HG02588 (cell line): Measurements from ENCODE around the gene CYTH3.
"Not testable (repeated sequence)": the region's sequence is repeated elsewhere in the genome, so short reads cannot be mapped to it uniquely, and the experiment has no call there.

ENCODE experiments used
- ATAC-seq: cut with Tn5 transposase; IDR thresholded peaks from one replicate; pipeline ENCODE4 v1.9.1; 2021; ENCODE audit warnings: mild to moderate bottlenecking, moderate library complexity; ENCODE audit not compliant: unreplicated experiment

The CYTH3 gene

GRCh38 chr7:6272481-6273323, at the start of gene CYTH3:
TSS of gene CYTH3 (minus strand) at chr7:6272624. CDS start at chr7:6272507, 117 bp downstream.
- ATAC-seq: peak; percentile 77

DNA sequence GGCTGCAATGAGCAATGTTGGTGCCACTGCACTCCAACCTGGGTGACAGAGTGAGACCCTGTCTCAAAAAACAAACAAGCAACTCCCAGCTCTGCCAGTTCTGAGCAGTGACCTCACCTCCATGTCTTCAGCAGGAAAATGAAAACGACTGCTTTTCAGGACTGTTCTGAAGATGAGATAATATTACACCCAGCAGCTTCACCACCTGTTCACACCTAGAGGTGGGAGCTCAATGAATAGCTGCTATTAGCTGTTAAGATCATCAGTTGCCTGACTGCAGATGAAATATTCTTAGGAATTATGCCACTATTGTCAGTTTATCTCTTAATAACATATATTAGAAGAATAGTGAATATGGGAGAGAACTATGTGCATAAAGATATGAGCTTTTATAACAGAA, 48.4 kb upstream of the CYTH3 start:
- no peak for ATAC-seq

DNA sequence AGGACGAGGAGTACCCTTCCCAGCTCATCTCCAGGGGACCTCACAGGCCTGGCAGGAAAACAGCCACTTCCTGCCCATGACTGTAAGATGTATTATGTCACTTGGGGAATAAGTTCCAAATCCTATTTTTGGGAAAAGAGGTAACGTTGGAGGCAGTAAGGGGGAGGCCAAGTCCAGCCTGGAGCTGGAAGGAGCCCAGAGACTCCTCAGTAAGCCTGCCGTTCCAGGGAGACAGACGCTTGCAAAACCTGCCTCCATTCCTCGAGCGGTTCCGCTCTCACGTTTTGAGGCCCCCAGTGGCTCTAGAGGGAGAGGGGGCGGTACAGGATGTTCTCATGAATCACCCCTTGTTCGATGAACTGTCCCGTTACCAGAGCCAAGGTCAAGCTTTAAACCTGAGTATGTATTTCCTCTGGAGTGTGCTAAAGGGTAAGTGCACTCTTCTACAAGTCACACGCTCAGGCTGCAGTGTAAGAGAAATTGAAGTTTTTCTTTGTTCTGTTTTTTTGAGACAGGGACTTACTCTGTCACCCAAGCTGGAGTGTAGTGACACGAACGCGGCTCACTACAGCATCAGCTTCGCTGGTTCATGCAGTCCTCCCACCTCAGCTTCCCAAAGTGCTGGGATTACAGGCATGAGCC, 45.5 kb upstream of the CYTH3 start:
- ATAC-seq: no peak

GRCh38 chr7:6316226-6316625, 43.8 kb upstream of the CYTH3 start:
- ATAC-seq: no peak

DNA sequence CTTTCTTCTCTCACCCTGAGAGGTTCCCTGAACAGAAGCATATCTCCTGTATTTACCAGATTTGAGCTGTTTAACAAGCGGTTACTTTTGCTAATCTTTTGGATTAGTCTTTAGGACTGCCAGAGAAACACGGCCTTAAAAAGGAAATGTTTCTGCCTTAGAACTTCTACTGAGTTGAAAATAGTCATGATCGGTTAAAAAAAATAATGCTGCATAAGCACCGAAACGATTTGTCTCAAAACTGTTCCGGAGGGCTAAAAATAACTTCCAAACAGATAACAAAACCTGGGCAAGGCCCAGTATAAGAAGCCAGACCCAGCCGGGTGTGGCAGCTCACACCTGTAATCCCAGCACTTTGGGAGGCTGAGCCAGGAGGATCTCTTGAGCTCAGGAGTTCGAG, 43.3 kb upstream of the CYTH3 start:
- ATAC-seq: no peak

- no peak for ATAC-seq
Observed at GRCh38 chr7:6310271-6310993, 38.0 kb upstream of the CYTH3 start.

DNA sequence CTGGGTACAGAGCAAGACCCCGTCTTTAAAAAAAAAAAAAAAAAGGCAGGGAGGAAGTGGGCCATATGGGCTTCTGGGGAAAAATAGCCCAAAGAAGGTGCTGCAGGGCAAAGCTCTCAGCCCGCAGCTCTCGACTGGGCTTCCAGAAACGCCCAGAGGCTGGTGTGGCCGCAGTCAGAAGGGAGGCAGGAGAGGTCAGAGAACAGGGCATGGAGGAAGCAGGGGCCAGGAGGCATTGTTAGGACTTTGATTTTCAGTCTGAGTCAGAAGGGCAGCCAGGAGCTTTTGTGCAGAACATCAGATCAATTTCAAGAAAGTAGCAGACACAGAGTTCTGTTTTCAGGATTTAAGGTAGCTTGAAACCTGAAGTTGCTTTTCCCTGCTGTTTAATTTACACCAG, 35.3 kb upstream of the CYTH3 start:
- no peak for ATAC-seq

DNA sequence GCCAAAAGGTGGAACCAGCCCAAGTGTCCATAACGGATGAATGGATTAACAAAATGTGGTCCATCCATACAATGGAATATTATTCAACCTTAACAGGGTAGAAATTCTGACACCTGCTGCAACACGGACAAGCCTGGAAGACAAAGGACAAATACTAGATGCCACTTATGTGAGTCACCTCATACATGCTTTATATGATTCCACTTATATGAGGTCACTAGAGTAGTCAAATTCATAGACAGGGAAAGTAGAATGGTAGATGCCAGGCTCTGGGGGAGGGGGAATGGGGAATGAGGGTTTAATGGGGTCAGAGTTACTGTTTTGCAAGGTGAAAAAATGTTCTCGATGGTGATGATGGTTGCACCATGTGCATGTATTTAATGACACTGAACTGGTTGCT, 34.0 kb upstream of the CYTH3 start:
- ATAC-seq: no peak

DNA sequence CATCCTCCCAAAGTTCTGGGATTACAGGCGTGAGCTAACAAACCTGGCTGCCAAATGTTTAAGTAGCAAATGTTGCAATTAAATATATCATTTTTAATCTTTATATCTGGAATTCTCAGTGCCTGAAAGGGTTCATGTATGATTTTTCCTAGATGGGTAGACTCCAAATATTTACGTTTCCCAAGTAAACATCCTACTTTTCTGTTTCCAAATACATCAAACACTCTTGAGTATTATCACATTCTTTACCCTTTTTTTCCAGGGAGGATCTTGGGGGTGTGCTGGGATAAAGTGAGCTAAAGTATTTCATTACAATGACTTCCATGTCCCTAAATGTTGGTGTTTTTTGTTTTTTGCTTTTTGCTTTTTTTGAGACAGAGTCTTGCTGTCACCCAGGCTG, 32.9 kb upstream of the CYTH3 start:
- no peak for ATAC-seq

- ATAC-seq: not testable (repeated sequence)
Observed at GRCh38 chr7:6301446-6301845, 29.0 kb upstream of the CYTH3 start.

DNA sequence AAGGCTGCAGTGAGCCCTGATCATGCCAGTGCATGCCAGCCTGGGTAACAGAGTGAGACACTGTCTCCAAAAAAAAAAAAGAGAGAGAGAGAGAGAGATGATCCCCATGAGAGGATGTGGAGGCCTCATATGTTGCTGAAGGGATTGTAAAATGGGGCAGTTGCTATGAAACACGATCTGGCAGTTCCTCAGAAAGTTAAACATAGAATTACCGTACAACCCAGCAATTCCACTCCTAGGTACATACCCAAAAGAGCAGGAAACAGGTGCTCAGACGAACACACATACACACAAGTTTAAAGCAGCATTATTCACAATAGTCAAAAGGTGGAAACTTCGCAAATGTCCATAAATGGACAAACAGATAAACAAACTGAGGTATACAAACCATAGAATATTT, 27.4 kb upstream of the CYTH3 start:
- no peak for ATAC-seq

- ATAC-seq: no peak
Observed at GRCh38 chr7:6294839-6295238, 22.4 kb upstream of the CYTH3 start.

- ATAC-seq: no peak
Observed at GRCh38 chr7:6293202-6293601, 20.8 kb upstream of the CYTH3 start.

DNA sequence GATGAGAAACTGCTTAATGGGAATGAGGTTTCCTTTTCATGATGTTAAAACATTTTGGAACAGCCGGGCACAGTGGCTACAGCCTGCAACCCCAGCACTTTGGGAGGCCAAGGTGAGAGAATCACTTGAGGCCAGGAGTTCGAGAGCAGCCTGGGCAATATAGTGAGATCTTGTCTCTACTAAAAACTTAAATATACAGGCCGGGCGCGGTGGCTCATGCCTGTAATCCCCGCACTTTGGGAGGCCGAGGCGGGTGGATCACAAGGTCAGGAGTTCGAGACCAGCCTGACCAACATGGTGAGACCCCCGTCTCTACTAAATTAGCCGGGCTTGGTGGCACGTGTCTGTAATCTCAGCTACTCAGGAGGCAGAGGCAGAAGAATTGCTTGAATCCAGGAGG, 19.5 kb upstream of the CYTH3 start:
- not testable (repeated sequence) for ATAC-seq

GRCh38 chr7:6291531-6291930, 19.1 kb upstream of the CYTH3 start:
- no peak for ATAC-seq

GRCh38 chr7:6290319-6290741, 17.9 kb upstream of the CYTH3 start:
- ATAC-seq: no peak

DNA sequence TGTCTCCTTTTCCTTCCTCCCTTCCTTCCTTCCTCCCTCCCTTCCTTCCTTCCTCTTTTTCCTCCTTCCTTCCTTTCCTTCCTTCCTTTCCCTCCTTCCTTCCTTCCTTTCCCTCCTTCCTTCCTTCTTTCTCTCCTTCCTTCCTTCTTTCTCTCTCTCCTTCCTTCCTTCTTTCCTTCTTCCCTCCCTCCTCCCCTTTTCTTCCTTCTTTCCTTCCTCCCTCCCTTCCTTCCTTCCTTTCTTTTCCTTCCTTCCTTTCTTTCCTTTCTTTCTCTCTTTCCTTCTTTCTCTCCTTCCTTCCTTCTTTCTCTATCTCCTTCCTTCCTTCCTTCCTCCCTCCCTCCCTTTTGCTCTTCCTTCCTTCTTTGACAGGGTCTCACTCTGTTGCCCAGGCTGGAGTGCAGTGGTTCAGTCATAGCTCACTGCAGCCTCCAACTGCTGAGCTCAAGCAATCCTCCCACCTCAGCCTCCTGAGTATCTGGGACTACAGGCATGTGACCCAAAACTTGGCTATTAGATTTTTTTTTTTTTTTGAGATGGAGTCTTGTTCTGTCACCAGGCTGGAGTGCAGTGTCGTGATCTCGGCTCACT, 15.9 kb upstream of the CYTH3 start:
- no peak for ATAC-seq

GRCh38 chr7:6286486-6286885, 14.1 kb upstream of the CYTH3 start:
- ATAC-seq: no peak

DNA sequence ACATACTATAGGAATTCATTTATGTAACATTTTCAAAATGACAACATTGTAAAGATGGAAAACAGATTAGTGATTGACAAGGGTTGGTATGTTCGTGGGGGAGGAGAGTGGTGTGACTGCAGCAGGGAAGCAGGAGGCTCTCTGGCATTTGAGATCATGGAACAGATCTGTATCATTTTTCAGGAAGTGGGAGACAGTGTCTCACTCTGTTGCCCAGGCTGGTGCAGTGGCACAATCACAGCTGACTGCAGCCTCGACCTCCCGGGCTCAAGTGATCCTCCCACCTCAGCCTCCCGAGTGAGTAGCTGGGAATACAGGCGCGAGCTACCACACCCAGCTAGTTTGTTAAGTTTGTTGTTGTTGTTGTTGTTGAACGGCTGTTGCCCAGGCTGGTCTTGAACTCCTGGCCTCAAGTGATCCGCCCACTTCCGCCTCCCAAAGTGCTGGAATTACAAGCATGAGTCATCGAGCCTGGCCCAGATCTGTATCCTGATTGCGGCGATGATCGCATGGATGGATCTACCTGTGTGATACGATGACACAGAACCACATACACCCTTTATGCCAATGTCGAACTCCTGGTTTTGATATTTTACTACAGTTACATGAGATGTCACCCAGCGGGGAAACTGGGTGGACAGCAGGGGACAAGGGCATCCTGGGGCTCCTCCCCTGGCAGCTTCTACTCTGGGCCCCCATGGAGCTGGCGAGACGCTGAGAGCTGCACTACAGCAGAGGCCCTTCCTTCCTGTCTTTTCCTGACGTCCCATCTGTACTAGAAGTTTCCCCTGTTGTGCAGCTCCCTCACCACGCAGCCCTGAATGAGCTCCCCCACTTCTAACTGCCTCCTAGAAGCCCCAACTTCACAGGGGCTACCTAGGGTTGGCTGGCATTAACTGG, 12.3 kb upstream of the CYTH3 start:
- ATAC-seq: no peak

DNA sequence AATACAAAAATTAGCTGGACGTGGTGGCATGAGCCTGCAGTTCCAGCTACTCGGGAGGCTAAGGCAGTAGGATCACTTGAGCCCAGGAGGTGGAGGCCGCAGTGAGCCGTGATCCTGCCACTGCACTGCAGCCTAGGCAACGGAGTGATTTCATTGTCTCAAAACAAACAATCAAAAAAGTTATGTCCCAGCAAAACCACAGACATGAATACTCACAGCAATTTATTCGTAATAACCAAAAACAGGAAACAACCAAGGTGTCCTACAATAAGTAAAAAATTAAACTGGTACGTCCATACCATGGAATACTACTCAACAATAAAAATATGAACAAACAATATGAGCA, 11.6 kb upstream of the CYTH3 start:
- ATAC-seq: no peak
